GM13976 (cell line): ENCODE measurements around the gene C8G.

ENCODE experiments used
- DNase-seq: peaks from one replicate; pipeline ENCODE4 v3.0.0; 2012; ENCODE audit warnings: low spot score
- CTCF ChIP-seq: IDR thresholded peaks from 2 replicates; pipeline ENCODE4 v1.5.1; 2012; ENCODE audit warnings: borderline replicate concordance, mild to moderate bottlenecking; ENCODE audit not compliant: insufficient read depth; ENCODE audit errors: extremely low read depth, missing control alignments, control extremely low read depth
- in situ Hi-C: fragments of 300-500 bp; cut with MboI; formaldehyde crosslinking; loops from one replicate; pipeline ENCODE4 v1.12.0; 2022; ENCODE audit warnings: low sequenced_read_pairs, mixed read lengths, inconsistent platforms; ENCODE audit not compliant: unreplicated experiment

The C8G gene

GRCh38 chr9:136945333-136946227 is 537 bp downstream of the C8G start:
- no peak for TF ChIP-seq CTCF
- no peak for DNase-seq
- in situ Hi-C loops: no loop called here

GRCh38 chr9:136946228-136947027 is 1.4 kb downstream of the C8G start:
- DNase-seq: no peak
- in situ Hi-C loops: no loop called here
- TF ChIP-seq CTCF: no peak

GRCh38 chr9:136947028-136947891 is 2.2 kb downstream of the C8G start:
- DNase-seq: no peak
- in situ Hi-C loops: no loop called here
- no peak for TF ChIP-seq CTCF

GRCh38 chr9:136947955-136948510 is 3.0 kb downstream of the C8G start:
- in situ Hi-C loops: no loop called here
- DNase-seq: peak; percentile 64
- TF ChIP-seq CTCF: peak; percentile 55

GRCh38 chr9:136949239-136949816 is 4.3 kb downstream of the C8G start:
- in situ Hi-C loops: no loop called here
- TF ChIP-seq CTCF: no peak
- DNase-seq: no peak
